DMS53 treated with DMSO at 0.1 percent for 48 hours (cell line): Measurements from ENCODE around the gene COCH.
"Not testable (repeated sequence)": the region's sequence is repeated elsewhere in the genome, so short reads cannot be mapped to it uniquely, and the experiment has no call there.

Experiments used
- DNase-seq: peaks from one replicate; lab custom pipeline; 2025; ENCODE audit not compliant: unreplicated experiment; lab: John Stamatoyannopoulos, UW

Gene COCH

GRCh38 chr14:30874999-30875787 is 834 bp downstream of the COCH start:
- no peak for DNase-seq

GRCh38 chr14:30875788-30876053 is 1.4 kb downstream of the COCH start:
- no peak for DNase-seq

GRCh38 chr14:30876692-30877091 is 2.3 kb downstream of the COCH start:
- no peak for DNase-seq

- no peak for DNase-seq
Observed at GRCh38 chr14:30882431-30882830, 8.1 kb downstream of the COCH start.

GRCh38 chr14:30883508-30884294 is 9.3 kb downstream of the COCH start:
- no peak for DNase-seq

- DNase-seq = no peak
Observed at GRCh38 chr14:30884901-30885300, 10.5 kb downstream of the COCH start.

- no peak for DNase-seq
Observed at GRCh38 chr14:30885840-30886740, 11.7 kb downstream of the COCH start.

GRCh38 chr14:30888480-30889243 is 14.3 kb downstream of the COCH start:
- no peak for DNase-seq

- no peak for DNase-seq
Observed at GRCh38 chr14:30889244-30889594, 14.9 kb downstream of the COCH start.

GRCh38 chr14:30893819-30894218 is 19.5 kb downstream of the COCH start:
- DNase-seq = no peak

GRCh38 chr14:30894923-30895515 is 20.7 kb downstream of the COCH start:
- no peak for DNase-seq

GRCh38 chr14:30896435-30896834 is 22.1 kb downstream of the COCH start:
- no peak for DNase-seq

- DNase-seq = not testable (repeated sequence)
Observed at GRCh38 chr14:30897121-30897520, 22.8 kb downstream of the COCH start.

- no peak for DNase-seq
Observed at GRCh38 chr14:30903285-30904124, 29.1 kb downstream of the COCH start.

- no peak for DNase-seq
Observed at GRCh38 chr14:30906752-30907658, 32.6 kb downstream of the COCH start.

- no peak for DNase-seq
Observed at GRCh38 chr14:30907659-30908057, 33.3 kb downstream of the COCH start.

- DNase-seq = no peak
Observed at GRCh38 chr14:30908826-30909225, 34.5 kb downstream of the COCH start.

- no peak for DNase-seq
Observed at GRCh38 chr14:30914812-30915211, 40.5 kb downstream of the COCH start.

GRCh38 chr14:30915596-30915995 is 41.2 kb downstream of the COCH start:
- DNase-seq = no peak
